Keratinocyte (primary cell): Measurements from ENCODE around the gene ARHGAP20. TPM values are rescaled to one million over a fixed set of nuclear protein-coding genes. Genes with fewer than 3 reads are reported as not detected.

ENCODE experiments used
- DNase-seq: peaks from one replicate; pipeline ENCODE4 v3.0.0-alpha.2; 2011; ENCODE audit warnings: low read depth, missing footprints, low spot score
- FAIRE-seq: peaks from 2 replicates; lab custom pipeline; 2011; peaks lifted over from hg19 to GRCh38; lab: Jason Lieb, UNC
- H2AFZ ChIP-seq: 2 replicates; pipeline ENCODE4 v1.6.0; 2012; ENCODE audit warnings: low read length, control low read depth, inconsistent platforms; ENCODE audit not compliant: control insufficient read depth
- H3K27ac ChIP-seq: 2 replicates; pipeline ENCODE4 v1.5.1; 2011; ENCODE audit warnings: low read length; ENCODE audit not compliant: control insufficient read depth, insufficient read depth
- H3K27me3 ChIP-seq: 3 replicates; pipeline ENCODE4 v1.6.0; 2011; ENCODE audit warnings: low read length; ENCODE audit not compliant: control insufficient read depth, insufficient read depth; ENCODE audit errors: extremely low read depth
- H3K36me3 ChIP-seq, 2 experiments: 2 replicates in 1 of 2; 3 replicates in 1 of 2; pipeline ENCODE4 v1.5.1; 2011; ENCODE audit warnings: low read length in 2 of 2, mild to moderate bottlenecking in 1 of 2; ENCODE audit not compliant: control insufficient read depth in 2 of 2, insufficient read depth in 2 of 2; ENCODE audit errors: extremely low read depth in 1 of 2
- H3K4me1 ChIP-seq: 3 replicates; pipeline ENCODE4 v1.5.1; 2011; ENCODE audit warnings: low read length; ENCODE audit not compliant: control insufficient read depth, insufficient read depth; ENCODE audit errors: extremely low read depth
- H3K4me2 ChIP-seq: 3 replicates; pipeline ENCODE4 v1.6.0; 2011; ENCODE audit warnings: low read depth, low read length; ENCODE audit not compliant: control insufficient read depth, insufficient read depth; ENCODE audit errors: extremely low read depth
- H3K4me3 ChIP-seq, 3 experiments: fragments of 200-600 bp in 1 of 3; sonication (generic) in 1 of 3; 2 replicates in 2 of 3; 3 replicates in 1 of 3; pipeline ENCODE4 v1.5.1; 2011 to 2016; ENCODE audit warnings: low read length in 3 of 3, mild to moderate bottlenecking in 3 of 3, control low read depth in 2 of 3, inconsistent platforms in 1 of 3, low read depth in 1 of 3, mixed read lengths in 1 of 3, mixed run types in 1 of 3, moderate library complexity in 1 of 3; ENCODE audit not compliant: control insufficient read depth in 2 of 3, insufficient read depth in 2 of 3; ENCODE audit errors: extremely low read depth in 1 of 3
- H3K79me2 ChIP-seq: 2 replicates; pipeline ENCODE4 v1.6.0; 2012; ENCODE audit warnings: low read length; ENCODE audit not compliant: control insufficient read depth, insufficient read depth
- H3K9ac ChIP-seq: 3 replicates; pipeline ENCODE4 v1.6.0; 2011; ENCODE audit warnings: low read length; ENCODE audit not compliant: control insufficient read depth, insufficient read depth; ENCODE audit errors: extremely low read depth
- H3K9me1 ChIP-seq: 3 replicates; pipeline ENCODE4 v1.6.0; 2011; ENCODE audit warnings: low read length; ENCODE audit not compliant: control insufficient read depth, insufficient read depth; ENCODE audit errors: extremely low read depth
- H3K9me3 ChIP-seq: 2 replicates; pipeline ENCODE4 v1.5.1; 2012; ENCODE audit warnings: low read depth, low read length; ENCODE audit not compliant: control insufficient read depth
- H4K20me1 ChIP-seq: 3 replicates; pipeline ENCODE4 v1.6.0; 2011; ENCODE audit warnings: low read length; ENCODE audit not compliant: control insufficient read depth, insufficient read depth; ENCODE audit errors: extremely low read depth
- EZH2 ChIP-seq: IDR thresholded peaks from one replicate; pipeline ENCODE4 v1.6.1; 2012; ENCODE audit warnings: inconsistent platforms, mild to moderate bottlenecking, low read length, moderate library complexity
- dilution Hi-C: fragments of 300-500 bp; cut with MboI; formaldehyde crosslinking; loops from one replicate; pipeline ENCODE4 v1.7.0; 2020; ENCODE audit warnings: low sequenced_read_pairs; ENCODE audit not compliant: extremely low pct_ligation_motif_present
- polyA plus RNA-seq, 5 experiments: library from polyadenylated mRNA; depleted of rRNA in 3 of 5; stranded (reverse) in 3 of 5; stranded (forward) in 1 of 5; unstranded in 1 of 5; fragments of >200 nt; gene quantifications; 1 replicate in 1 of 5; 2 replicates in 3 of 5; 3 replicates in 1 of 5; pipeline versions ENCODE4 v1.2.1 to v1.2.3, GENCODE V29; 2011 to 2012; ENCODE audit warnings: missing spikeins in 2 of 5, low read depth in 1 of 5, low replicate concordance in 1 of 5
- TF ChIP-seq, protein P1 (sequence below), 3 experiments: IDR thresholded peaks in 1 of 3; conservative IDR thresholded peaks in 1 of 3; optimal IDR thresholded peaks in 1 of 3; 2 replicates in 2 of 3; 3 replicates in 1 of 3; pipeline versions ENCODE3 to v1.5.1; 2011; ENCODE audit warnings: low read length in 3 of 3, mild to moderate bottlenecking in 3 of 3, moderate library complexity in 2 of 3, control low read depth in 1 of 3, inconsistent platforms in 1 of 3; ENCODE audit not compliant: insufficient read depth in 2 of 3; ENCODE audit errors: extremely low read depth in 1 of 3

The ARHGAP20 gene
- polyA plus RNA-seq, 1 donor (not counting 4 experiments of a cell fraction or from before 2014, with no cell fraction given): not detected

DNA sequence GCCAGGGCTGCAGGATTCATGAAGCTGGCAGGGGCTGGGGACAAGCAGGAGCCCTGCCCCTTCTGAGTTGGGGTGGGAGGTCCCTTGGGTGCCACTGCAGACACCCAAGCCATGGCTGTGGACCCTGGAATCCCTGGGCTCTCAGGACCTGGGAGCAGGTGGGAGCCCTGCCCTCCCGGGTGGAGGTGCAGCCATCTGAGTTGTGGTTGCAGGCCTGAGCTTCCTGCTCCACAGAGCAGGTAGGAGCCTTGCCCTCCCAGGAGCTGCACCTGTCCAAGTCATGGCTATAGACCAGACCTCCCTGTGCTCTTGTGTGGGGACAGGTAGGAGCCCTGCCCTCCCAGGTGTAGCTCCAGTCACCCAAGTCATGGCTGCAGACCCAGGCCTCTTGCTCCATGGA, 113.5 kb downstream of the ARHGAP20 start:
- dilution Hi-C loops: no loop called here
- FAIRE-seq: no peak

DNA sequence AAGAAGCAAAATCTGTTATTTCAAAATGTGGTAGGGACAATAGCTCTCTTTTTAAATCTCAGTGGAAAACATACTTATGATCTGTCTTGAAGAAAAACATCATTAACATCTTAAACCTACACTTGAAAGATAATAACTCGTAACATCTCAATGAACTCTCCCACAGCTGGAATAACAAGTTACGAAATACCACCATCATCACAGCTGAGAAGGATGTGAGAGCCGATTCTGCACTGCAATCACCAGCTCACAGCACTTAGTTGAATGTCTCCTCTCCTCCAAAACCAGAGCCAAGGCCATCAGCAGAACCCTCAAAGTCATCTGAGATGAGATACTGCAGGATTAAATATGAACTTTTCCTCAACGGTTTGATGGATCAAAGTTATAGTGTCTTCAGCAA, 124.3 kb downstream of the ARHGAP20 start:
- Histone ChIP-seq H3K4me2 (no peak overlapping the region), H3K79me2 (no peaks in the 10 kb centered on the region), H3K4me3 (no peak overlapping the region), H3K4me1 (no peaks in the 10 kb centered on the region), H4K20me1 (no peaks in the 10 kb centered on the region), H2AFZ (no peak overlapping the region), H3K9me1 (no peaks in the 10 kb centered on the region), H3K27me3 (no peaks in the 10 kb centered on the region), H3K27ac (no peak overlapping the region), H3K9me3 (no peaks in the 10 kb centered on the region), H3K36me3 (no peaks in the 10 kb centered on the region), H3K9ac (no peak overlapping the region)
- dilution Hi-C loops: no loop called here
- TF ChIP-seq, protein P1, sequence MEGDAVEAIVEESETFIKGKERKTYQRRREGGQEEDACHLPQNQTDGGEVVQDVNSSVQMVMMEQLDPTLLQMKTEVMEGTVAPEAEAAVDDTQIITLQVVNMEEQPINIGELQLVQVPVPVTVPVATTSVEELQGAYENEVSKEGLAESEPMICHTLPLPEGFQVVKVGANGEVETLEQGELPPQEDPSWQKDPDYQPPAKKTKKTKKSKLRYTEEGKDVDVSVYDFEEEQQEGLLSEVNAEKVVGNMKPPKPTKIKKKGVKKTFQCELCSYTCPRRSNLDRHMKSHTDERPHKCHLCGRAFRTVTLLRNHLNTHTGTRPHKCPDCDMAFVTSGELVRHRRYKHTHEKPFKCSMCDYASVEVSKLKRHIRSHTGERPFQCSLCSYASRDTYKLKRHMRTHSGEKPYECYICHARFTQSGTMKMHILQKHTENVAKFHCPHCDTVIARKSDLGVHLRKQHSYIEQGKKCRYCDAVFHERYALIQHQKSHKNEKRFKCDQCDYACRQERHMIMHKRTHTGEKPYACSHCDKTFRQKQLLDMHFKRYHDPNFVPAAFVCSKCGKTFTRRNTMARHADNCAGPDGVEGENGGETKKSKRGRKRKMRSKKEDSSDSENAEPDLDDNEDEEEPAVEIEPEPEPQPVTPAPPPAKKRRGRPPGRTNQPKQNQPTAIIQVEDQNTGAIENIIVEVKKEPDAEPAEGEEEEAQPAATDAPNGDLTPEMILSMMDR (optimal IDR thresholded peaks at IDR 0.05 in 1 of 3, IDR thresholded peaks at IDR 0.05 in 1 of 3, conservative IDR thresholded peaks at IDR 0.05 in 1 of 3; ENCODE audit: extremely low read depth in 1 of 3, insufficient read depth in 2 of 3, low read length in 3 of 3): no peak
- no peak for TF ChIP-seq EZH2
- DNase-seq (no peak), FAIRE-seq (no peak)

More for the DNA sequence above, 113.5 kb downstream of the ARHGAP20 start:
- H3K9ac ChIP-seq: no peak overlapping the region
- H3K9me1 ChIP-seq: no peaks in the 10 kb centered on the region
- H4K20me1 ChIP-seq: no peaks in the 10 kb centered on the region
- no peaks in the 10 kb centered on the region for H3K79me2 ChIP-seq
- no peak for DNase-seq
- no peaks in the 10 kb centered on the region for H3K27me3 ChIP-seq
- no peak overlapping the region for H3K4me3 ChIP-seq
- H2AFZ ChIP-seq: no peak overlapping the region
- no peaks in the 10 kb centered on the region for H3K36me3 ChIP-seq
- H3K4me1 ChIP-seq: no peaks in the 10 kb centered on the region
- H3K4me2 ChIP-seq: no peak overlapping the region
- H3K9me3 ChIP-seq: no peaks in the 10 kb centered on the region
- TF ChIP-seq, protein P1 (optimal IDR thresholded peaks at IDR 0.05 in 1 of 3, IDR thresholded peaks at IDR 0.05 in 1 of 3, conservative IDR thresholded peaks at IDR 0.05 in 1 of 3; ENCODE audit: extremely low read depth in 1 of 3, insufficient read depth in 2 of 3, low read length in 3 of 3): no peak
- TF ChIP-seq EZH2: no peak
- no peak overlapping the region for H3K27ac ChIP-seq
